T-helper 22 cell (primary cell): Measurements from ENCODE around the gene P2RY14.

Experiments
- DNase-seq: peaks from one replicate; pipeline ENCODE4 v3.0.0-alpha.2; 2020; ENCODE audit warnings: low read depth

Gene P2RY14

GRCh38 chr3:151300539-151300938 lies 22.2 kb upstream of the P2RY14 start:
- no peak for DNase-seq

GRCh38 chr3:151299006-151299405 lies 20.7 kb upstream of the P2RY14 start:
- no peak for DNase-seq

GRCh38 chr3:151297429-151297828 lies 19.1 kb upstream of the P2RY14 start:
- no peak for DNase-seq

- no peak for DNase-seq
These were observed 17.9 kb upstream of the P2RY14 start for GRCh38 chr3:151296226-151296625.

- DNase-seq = no peak
These were observed 14.8 kb upstream of the P2RY14 start for GRCh38 chr3:151293127-151293526.

GRCh38 chr3:151290673-151291072 lies 12.3 kb upstream of the P2RY14 start:
- no peak for DNase-seq

GRCh38 chr3:151289445-151289844 lies 11.1 kb upstream of the P2RY14 start:
- DNase-seq = no peak

- no peak for DNase-seq
These were observed 7.6 kb upstream of the P2RY14 start for GRCh38 chr3:151285940-151286339.

GRCh38 chr3:151283907-151284461 lies 5.6 kb upstream of the P2RY14 start:
- DNase-seq = no peak

- DNase-seq = no peak
These were observed 5.0 kb upstream of the P2RY14 start for GRCh38 chr3:151283387-151283786.

- no peak for DNase-seq
These were observed 4.6 kb upstream of the P2RY14 start for GRCh38 chr3:151282921-151283320.

GRCh38 chr3:151281671-151282324 lies 3.5 kb upstream of the P2RY14 start:
- no peak for DNase-seq

GRCh38 chr3:151276687-151277042 lies 1.7 kb downstream of the P2RY14 start:
- peak; percentile 4 for DNase-seq

- no peak for DNase-seq
These were observed 2.2 kb downstream of the P2RY14 start for GRCh38 chr3:151276038-151276686.

GRCh38 chr3:151275091-151275490 lies 3.3 kb downstream of the P2RY14 start:
- DNase-seq = no peak

- no peak for DNase-seq
These were observed 8.7 kb downstream of the P2RY14 start for GRCh38 chr3:151269631-151270030.

- DNase-seq = no peak
These were observed 9.8 kb downstream of the P2RY14 start for GRCh38 chr3:151268267-151269235.

GRCh38 chr3:151267066-151267465 lies 11.3 kb downstream of the P2RY14 start:
- no peak for DNase-seq

GRCh38 chr3:151265866-151266265 lies 12.5 kb downstream of the P2RY14 start:
- DNase-seq = no peak

- no peak for DNase-seq
These were observed 13.2 kb downstream of the P2RY14 start for GRCh38 chr3:151265166-151265565.

- no peak for DNase-seq
These were observed 13.7 kb downstream of the P2RY14 start for GRCh38 chr3:151264605-151265004.

GRCh38 chr3:151262871-151263525 lies 15.3 kb downstream of the P2RY14 start:
- DNase-seq = no peak
